ENCODE results near the gene EPHA3.

DNA sequence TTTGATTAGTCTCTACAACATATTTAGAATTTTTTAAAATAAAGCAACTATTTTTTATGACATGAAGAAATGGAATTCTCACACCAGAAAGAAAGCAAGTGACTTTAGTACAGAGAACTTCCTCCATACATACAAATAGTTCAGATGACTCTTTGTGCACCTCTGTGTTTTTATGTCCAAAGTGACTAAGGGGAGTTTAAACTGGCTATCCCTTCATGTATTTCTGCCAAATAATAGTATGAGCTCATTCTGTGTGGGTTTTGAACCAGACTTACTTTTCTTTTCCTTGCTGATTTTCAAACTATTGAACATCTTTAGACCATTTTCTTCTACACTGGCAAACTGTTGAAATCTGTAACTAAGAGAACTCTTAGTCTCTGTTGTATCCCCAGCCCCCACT, 196.3 kb downstream of the EPHA3 start:
- TF ChIP-seq POLR2A (IDR thresholded peaks at IDR 0.05; ENCODE audit: low read depth, low read length): no peak
- TF ChIP-seq POLR2AphosphoS5 (IDR thresholded peaks at IDR 0.05; ENCODE audit: low read depth, low read length): no peak
